Activated naive CD8-positive, alpha-beta T cell treated with anti-CD3 and anti-CD28 coated beads for 36 hours (primary cell): ENCODE data around the gene ACOT7. TPM values are rescaled to one million over a fixed set of nuclear protein-coding genes. Genes with fewer than 3 reads are reported as not detected.
"Not testable (repeated sequence)": the region's sequence is repeated elsewhere in the genome, so short reads cannot be mapped to it uniquely, and the experiment has no call there.

Source experiments
- DNase-seq: peaks from one replicate; pipeline ENCODE4 v3.0.0; 2021
- H3K27ac Mint-ChIP-seq: one replicate; pipeline ENCODE4 v1.8.0; 2022; ENCODE audit warnings: mild to moderate bottlenecking, moderate library complexity, mixed read lengths
- H3K27me3 Mint-ChIP-seq: one replicate; pipeline ENCODE4 v1.8.0; 2022; ENCODE audit warnings: mild to moderate bottlenecking, mixed read lengths
- H3K36me3 Mint-ChIP-seq: one replicate; pipeline ENCODE4 v1.8.0; 2021; ENCODE audit warnings: mild to moderate bottlenecking, mixed read lengths
- H3K4me1 Mint-ChIP-seq: one replicate; pipeline ENCODE4 v1.8.0; 2021; ENCODE audit warnings: mixed read lengths
- H3K4me3 Mint-ChIP-seq: one replicate; pipeline ENCODE4 v1.8.0; 2022; ENCODE audit warnings: mild to moderate bottlenecking, moderate library complexity, mixed read lengths
- H3K9me3 Mint-ChIP-seq: one replicate; pipeline ENCODE4 v1.8.0; 2022; ENCODE audit warnings: mixed read lengths
- total RNA-seq, 2 experiments: library from RNA; stranded (reverse); gene quantifications; one replicate each; pipeline ENCODE4 v1.2.3, GENCODE V29; 2021

The ACOT7 gene
- total RNA-seq, 2 experiments from 2014 or later, result 80.8 to 86.2 TPM

DNA sequence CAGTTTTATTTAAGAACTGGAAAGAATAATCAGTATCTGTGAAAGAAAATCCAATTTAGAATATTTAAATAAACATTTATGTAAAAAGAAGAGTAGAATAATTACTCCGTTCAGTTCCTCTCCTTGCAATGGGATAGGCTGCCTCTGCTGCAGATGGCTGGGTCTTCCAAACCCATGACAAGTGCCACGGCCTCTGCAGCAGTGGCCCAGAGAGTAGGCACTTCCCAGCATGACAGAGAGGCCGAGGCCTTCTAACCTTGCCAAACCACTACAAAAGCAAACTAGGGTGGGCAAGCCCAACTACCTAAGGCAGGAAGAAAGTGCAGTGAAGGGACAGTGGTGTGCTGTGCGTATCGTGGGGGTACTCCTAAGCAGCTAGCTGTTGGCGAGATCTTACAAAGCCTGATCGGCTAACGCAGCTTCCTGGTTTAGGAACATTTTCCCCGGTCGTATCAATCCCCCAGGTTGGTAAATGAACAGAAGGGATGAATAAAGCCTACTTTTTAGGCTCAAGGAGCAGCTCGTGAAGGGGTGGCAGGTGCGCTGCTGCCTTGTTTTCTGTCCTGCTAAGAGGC is 172.3 kb downstream of the ACOT7 start:
- H3K9me3 Mint-ChIP-seq, result no peaks in the 10 kb centered on the region
- H3K27me3 Mint-ChIP-seq, result no peaks in the 10 kb centered on the region
- no peak overlapping the region for H3K27ac Mint-ChIP-seq
- H3K4me1 Mint-ChIP-seq, result no peaks in the 10 kb centered on the region
- H3K36me3 Mint-ChIP-seq, result peaks cover 10% of the 10 kb centered on the region
- H3K4me3 Mint-ChIP-seq, result no peak overlapping the region
- no peak for DNase-seq

DNA sequence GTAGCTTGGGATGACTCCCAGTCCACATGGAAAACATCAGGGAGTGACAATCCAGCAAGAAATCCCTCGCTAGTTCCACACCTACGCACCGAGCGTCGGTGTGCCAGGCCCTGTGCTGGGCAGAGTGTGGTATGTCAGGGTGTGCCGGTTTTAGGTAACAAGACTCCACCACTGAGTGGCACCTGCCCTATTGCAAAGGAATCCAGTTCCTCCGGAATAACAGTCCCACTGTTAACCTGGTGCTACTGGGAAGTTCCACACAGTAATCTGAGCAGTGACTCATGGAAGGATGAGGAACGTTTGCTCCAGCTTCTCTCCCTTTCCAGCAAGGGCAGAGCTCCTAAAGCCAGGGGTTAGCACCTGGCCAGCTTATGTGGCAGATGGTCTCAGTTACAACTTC is 173.3 kb downstream of the ACOT7 start:
- Mint-ChIP-seq H3K4me1 (no peaks in the 10 kb centered on the region), H3K36me3 (peaks cover 6% of the 10 kb centered on the region), H3K4me3 (no peak overlapping the region), H3K27me3 (peaks cover 8% of the 10 kb centered on the region), H3K27ac (no peak overlapping the region), H3K9me3 (no peaks in the 10 kb centered on the region)
- DNase-seq, result no peak

DNA sequence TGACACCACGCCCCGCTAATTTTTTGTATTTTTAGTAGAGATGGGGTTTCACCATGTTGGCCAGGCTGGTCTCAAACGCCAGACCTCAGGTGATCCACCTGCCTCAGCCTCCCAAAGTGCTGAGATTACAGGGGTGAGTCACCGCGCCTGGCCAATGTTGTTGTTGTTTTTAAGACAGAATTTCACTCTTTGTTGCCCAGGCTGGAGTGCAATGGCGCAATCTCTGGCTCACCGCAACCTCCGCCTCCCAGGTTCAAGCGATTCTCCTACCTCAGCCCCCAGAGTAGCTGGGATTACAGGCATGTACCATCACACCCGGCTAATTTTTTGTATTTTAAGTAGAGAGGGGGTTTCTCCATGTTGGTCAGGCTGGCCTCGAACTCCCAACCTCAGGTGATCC is 173.9 kb downstream of the ACOT7 start:
- not testable (repeated sequence) for H3K36me3 Mint-ChIP-seq, H3K4me1 Mint-ChIP-seq, H3K27ac Mint-ChIP-seq

DNA sequence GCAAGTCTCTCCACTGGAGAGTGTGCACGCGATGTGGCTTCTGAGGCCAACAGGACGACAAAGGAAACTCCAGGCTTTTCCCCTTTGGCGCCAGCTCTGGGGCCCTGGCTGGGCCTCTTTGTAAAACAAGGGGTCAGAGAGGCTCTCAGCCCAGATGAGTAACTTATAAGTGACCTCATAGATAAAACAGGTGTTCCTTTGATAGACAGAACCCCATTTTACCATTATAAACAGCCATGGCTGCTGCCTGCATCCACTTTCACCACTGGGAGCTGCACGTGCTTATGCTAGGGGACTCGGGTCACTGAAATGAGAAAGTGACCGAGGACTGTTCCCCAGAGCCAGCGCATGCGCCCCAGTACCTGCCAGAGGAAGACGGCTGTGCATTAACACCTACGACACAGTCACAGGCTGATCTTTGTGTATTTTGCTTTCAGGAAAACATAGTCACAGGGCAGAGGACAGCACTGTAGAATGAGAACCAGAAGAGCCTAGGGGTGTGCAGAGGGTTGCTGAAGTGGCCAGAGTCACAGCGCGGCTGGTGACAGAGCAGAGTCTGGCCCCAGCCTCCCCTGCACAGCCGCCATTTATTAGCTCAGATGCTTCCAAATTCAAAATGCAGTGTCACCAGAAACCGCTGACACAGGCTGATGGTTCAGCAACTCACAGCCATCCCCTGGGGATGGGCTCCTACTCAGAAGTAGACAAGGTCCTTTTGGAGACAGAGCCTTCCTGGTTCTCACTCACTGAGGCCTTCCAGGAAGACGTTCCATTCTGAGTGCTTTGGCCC is 175.0 kb downstream of the ACOT7 start:
- peaks cover 14% of the 10 kb centered on the region for H3K27me3 Mint-ChIP-seq
- no peaks in the 10 kb centered on the region for H3K4me1 Mint-ChIP-seq
- no peaks in the 10 kb centered on the region for H3K36me3 Mint-ChIP-seq
- no peak for DNase-seq
- H3K9me3 Mint-ChIP-seq, result no peaks in the 10 kb centered on the region
- H3K27ac Mint-ChIP-seq, result no peak overlapping the region
- no peak overlapping the region for H3K4me3 Mint-ChIP-seq

More for the DNA sequence above, 173.9 kb downstream of the ACOT7 start:
- not testable (repeated sequence) for H3K9me3 Mint-ChIP-seq, DNase-seq, H3K4me3 Mint-ChIP-seq
- H3K27me3 Mint-ChIP-seq, result peaks cover 12% of the 10 kb centered on the region

Other genes starting within 250 kb of the ACOT7 start
- gene CHD5, start 213.4 kb downstream of the ACOT7 start, total RNA-seq, result under 1 TPM; 0.44 to 0.56 TPM
- gene RPL22, start 194.2 kb downstream of the ACOT7 start, total RNA-seq, result 100 to 1,000 TPM; 481 to 486 TPM
- 1 to 10 TPM; 5.0 to 6.2 TPM for gene RNF207, start 187.6 kb downstream of the ACOT7 start, total RNA-seq
- gene ICMT, start 157.8 kb downstream of the ACOT7 start, total RNA-seq, result 10 to 100 TPM; 57.4 to 58.1 TPM
- not detected for gene HES3, start 149.6 kb downstream of the ACOT7 start, total RNA-seq
- under 1 TPM; 0.54 to 0.56 TPM for gene GPR153, start 132.7 kb downstream of the ACOT7 start, total RNA-seq
- not detected for gene HES2, start 26.2 kb upstream of the ACOT7 start, total RNA-seq
- gene ESPN, start 31.0 kb upstream of the ACOT7 start, total RNA-seq, result under 1 TPM; 0.39 to 0.44 TPM
- gene TNFRSF25, start 72.4 kb upstream of the ACOT7 start, total RNA-seq, result 10 to 100 TPM; 64.7 to 67.8 TPM
- gene PLEKHG5, start 97.9 kb upstream of the ACOT7 start, total RNA-seq, result 1 to 10 TPM; 2.2 to 2.3 TPM
- 10 to 100 TPM; 54.1 to 55.1 TPM for gene NOL9, start 160.7 kb upstream of the ACOT7 start, total RNA-seq
- gene TAS1R1, start 161.5 kb upstream of the ACOT7 start, total RNA-seq, result not detected
- 10 to 100 TPM; 22.1 to 26.4 TPM for gene ZBTB48, start 186.2 kb upstream of the ACOT7 start, total RNA-seq
- gene KLHL21, start 209.1 kb upstream of the ACOT7 start, total RNA-seq, result 10 to 100 TPM; 31.2 TPM
- gene PHF13, start 220.0 kb upstream of the ACOT7 start, total RNA-seq, result 10 to 100 TPM; 10.9 to 11.7 TPM
- 10 to 100 TPM; 16.2 to 16.4 TPM for gene THAP3, start 231.1 kb upstream of the ACOT7 start, total RNA-seq